SK-N-SH treated with all-trans-retinoic acid at 6 μM for 48 hours (cell line): Measurements from ENCODE around the gene PRKACA.

Experiments used
- ATAC-seq: fragments of 200-7000 bp; cut with Tn5 transposase; 3 replicates; pipeline ENCODE4 v1.9.1; 2020; ENCODE audit warnings: mild to moderate bottlenecking, moderate library complexity
- ARNTL ChIP-seq: fragments of 450-650 bp; formaldehyde crosslinking; IDR thresholded peaks from 2 replicates; pipeline ENCODE4 v1.5.0; 2020; ENCODE audit warnings: low read depth, mild to moderate bottlenecking, moderate library complexity, borderline replicate concordance
- BACH2 ChIP-seq: fragments of 250-450 bp; sonication (Bioruptor Pico); IDR thresholded peaks from 2 replicates; pipeline ENCODE4 v1.9.0; 2021; ENCODE audit warnings: mild to moderate bottlenecking, borderline replicate concordance
- CREB5 ChIP-seq: fragments of 250-450 bp; sonication (Bioruptor Pico); IDR thresholded peaks from 2 replicates; pipeline ENCODE4 v1.5.1; 2020; ENCODE audit warnings: low read depth, mild to moderate bottlenecking, moderate library complexity
- CSDC2 ChIP-seq: fragments of 250-450 bp; sonication (Bioruptor Pico); IDR thresholded peaks from 2 replicates; pipeline ENCODE4 v1.5.0; 2020; ENCODE audit warnings: mild to moderate bottlenecking, moderate library complexity
- ESRRG ChIP-seq: fragments of 250-450 bp; sonication (Bioruptor Pico); IDR thresholded peaks from 2 replicates; pipeline ENCODE4 v1.6.1; 2021; ENCODE audit warnings: mild to moderate bottlenecking
- GLIS3 ChIP-seq: fragments of 250-450 bp; sonication (Bioruptor Pico); IDR thresholded peaks from 2 replicates; pipeline ENCODE4 v1.5.0; 2020; ENCODE audit warnings: mild to moderate bottlenecking, moderate library complexity
- ISL1 ChIP-seq: fragments of 250-450 bp; sonication (Bioruptor Pico); IDR thresholded peaks from 2 replicates; pipeline ENCODE4 v2.1.2; 2022; ENCODE audit warnings: mild to moderate bottlenecking, moderate library complexity
- PPARA ChIP-seq: fragments of 250-450 bp; sonication (Bioruptor Pico); IDR thresholded peaks from 2 replicates; pipeline ENCODE4 v1.5.0; 2020; ENCODE audit warnings: mild to moderate bottlenecking, borderline replicate concordance
- RARB ChIP-seq: fragments of 250-450 bp; sonication (Bioruptor Pico); IDR thresholded peaks from 2 replicates; pipeline ENCODE4 v1.8.0; 2021; ENCODE audit warnings: mild to moderate bottlenecking, moderate library complexity
- TCF4 ChIP-seq: fragments of 250-450 bp; sonication (Bioruptor Pico); IDR thresholded peaks from 2 replicates; pipeline ENCODE4 v1.8.0; 2021; ENCODE audit warnings: mild to moderate bottlenecking, moderate library complexity, borderline replicate concordance
- TOX ChIP-seq: fragments of 250-450 bp; sonication (Bioruptor Pico); IDR thresholded peaks from 2 replicates; pipeline ENCODE4 v1.8.0; 2021; ENCODE audit warnings: mild to moderate bottlenecking, moderate library complexity, borderline replicate concordance
- ZC3H10 ChIP-seq: fragments of 250-450 bp; sonication (Bioruptor Pico); IDR thresholded peaks from 2 replicates; pipeline ENCODE4 v1.5.1; 2021; ENCODE audit warnings: mild to moderate bottlenecking, moderate library complexity
- ZFP3 ChIP-seq: fragments of 250-450 bp; sonication (Bioruptor Pico); IDR thresholded peaks from 2 replicates; pipeline ENCODE4 v1.5.0; 2020; ENCODE audit warnings: mild to moderate bottlenecking, moderate library complexity
- ZFP30 ChIP-seq: fragments of 450-650 bp; formaldehyde crosslinking; IDR thresholded peaks from 2 replicates; pipeline ENCODE4 v1.5.0; 2022; ENCODE audit warnings: mild to moderate bottlenecking, moderate library complexity
- ZNF565 ChIP-seq: fragments of 450-650 bp; formaldehyde crosslinking; conservative IDR thresholded peaks from 2 replicates; pipeline ENCODE4 v1.5.0; 2020; ENCODE audit warnings: low read depth, mild to moderate bottlenecking, moderate library complexity
- ZNF70 ChIP-seq: fragments of 450-650 bp; formaldehyde crosslinking; IDR thresholded peaks from 2 replicates; pipeline ENCODE4 v1.5.0; 2020; ENCODE audit warnings: mild to moderate bottlenecking, moderate library complexity
- ZNF8 ChIP-seq: fragments of 450-650 bp; formaldehyde crosslinking; IDR thresholded peaks from 2 replicates; pipeline ENCODE4 v1.5.0; 2020; ENCODE audit warnings: mild to moderate bottlenecking, moderate library complexity
- TF ChIP-seq, protein P1 (sequence below): fragments of 250-450 bp; sonication (Bioruptor Pico); IDR thresholded peaks from 2 replicates; pipeline ENCODE4 v1.5.1; 2021; ENCODE audit warnings: mild to moderate bottlenecking, moderate library complexity
- TF ChIP-seq, protein P2 (sequence below): fragments of 250-450 bp; sonication (Bioruptor Pico); IDR thresholded peaks from 2 replicates; pipeline ENCODE4 v1.5.0; 2020; ENCODE audit warnings: mild to moderate bottlenecking, moderate library complexity
- TF ChIP-seq, protein P3 (sequence below): fragments of 250-450 bp; sonication (Bioruptor Pico); IDR thresholded peaks from 2 replicates; pipeline ENCODE4 v1.8.0; 2021; ENCODE audit warnings: low read depth, mild to moderate bottlenecking, moderate library complexity, borderline replicate concordance

The PRKACA gene

GRCh38 chr19:14156971-14157717 is 39.6 kb upstream of the PRKACA start:
- ATAC-seq: no peak
- TF ChIP-seq ZNF565 (CRISPR knock-in tag) (no peak), CSDC2 (CRISPR knock-in tag) (no peak), ZFP3 (CRISPR knock-in tag) (no peak), PPARA (CRISPR knock-in tag) (no peak), TCF4 (CRISPR knock-in tag) (no peak), RARB (CRISPR knock-in tag) (no peak)

- no peak for ATAC-seq
- no peak for TF ChIP-seq RARB (CRISPR knock-in tag)
- TF ChIP-seq ZFP30: no peak
These were observed 38.6 kb upstream of the PRKACA start for GRCh38 chr19:14156122-14156521.

- no peak for ATAC-seq
- TF ChIP-seq ARNTL: no peak
- TF ChIP-seq ZFP30: no peak
- TF ChIP-seq, all 23 proteins: peak for 0
These were observed 37.8 kb upstream of the PRKACA start for GRCh38 chr19:14155371-14155770.

GRCh38 chr19:14152713-14153112 is 35.2 kb upstream of the PRKACA start:
- ATAC-seq: no peak
- TF ChIP-seq ZFP3 (CRISPR knock-in tag) (no peak), ARNTL (no peak), ZNF8 (CRISPR knock-in tag) (no peak), TOX (CRISPR knock-in tag) (no peak), GLIS3 (no peak), ISL1 (CRISPR knock-in tag) (no peak), CREB5 (CRISPR knock-in tag) (no peak), CSDC2 (CRISPR knock-in tag) (no peak), ZNF70 (CRISPR knock-in tag) (no peak), BACH2 (CRISPR knock-in tag) (no peak), ZFP30 (no peak), ZC3H10 (CRISPR knock-in tag) (no peak), ZNF565 (CRISPR knock-in tag) (no peak), TCF4 (CRISPR knock-in tag) (no peak), ESRRG (CRISPR knock-in tag) (no peak), RARB (CRISPR knock-in tag) (no peak)
- TF ChIP-seq, protein P1, sequence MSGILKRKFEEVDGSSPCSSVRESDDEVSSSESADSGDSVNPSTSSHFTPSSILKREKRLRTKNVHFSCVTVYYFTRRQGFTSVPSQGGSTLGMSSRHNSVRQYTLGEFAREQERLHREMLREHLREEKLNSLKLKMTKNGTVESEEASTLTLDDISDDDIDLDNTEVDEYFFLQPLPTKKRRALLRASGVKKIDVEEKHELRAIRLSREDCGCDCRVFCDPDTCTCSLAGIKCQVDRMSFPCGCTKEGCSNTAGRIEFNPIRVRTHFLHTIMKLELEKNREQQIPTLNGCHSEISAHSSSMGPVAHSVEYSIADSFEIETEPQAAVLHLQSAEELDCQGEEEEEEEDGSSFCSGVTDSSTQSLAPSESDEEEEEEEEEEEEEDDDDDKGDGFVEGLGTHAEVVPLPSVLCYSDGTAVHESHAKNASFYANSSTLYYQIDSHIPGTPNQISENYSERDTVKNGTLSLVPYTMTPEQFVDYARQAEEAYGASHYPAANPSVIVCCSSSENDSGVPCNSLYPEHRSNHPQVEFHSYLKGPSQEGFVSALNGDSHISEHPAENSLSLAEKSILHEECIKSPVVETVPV (CRISPR knock-in tag): no peak
- TF ChIP-seq, protein P2, sequence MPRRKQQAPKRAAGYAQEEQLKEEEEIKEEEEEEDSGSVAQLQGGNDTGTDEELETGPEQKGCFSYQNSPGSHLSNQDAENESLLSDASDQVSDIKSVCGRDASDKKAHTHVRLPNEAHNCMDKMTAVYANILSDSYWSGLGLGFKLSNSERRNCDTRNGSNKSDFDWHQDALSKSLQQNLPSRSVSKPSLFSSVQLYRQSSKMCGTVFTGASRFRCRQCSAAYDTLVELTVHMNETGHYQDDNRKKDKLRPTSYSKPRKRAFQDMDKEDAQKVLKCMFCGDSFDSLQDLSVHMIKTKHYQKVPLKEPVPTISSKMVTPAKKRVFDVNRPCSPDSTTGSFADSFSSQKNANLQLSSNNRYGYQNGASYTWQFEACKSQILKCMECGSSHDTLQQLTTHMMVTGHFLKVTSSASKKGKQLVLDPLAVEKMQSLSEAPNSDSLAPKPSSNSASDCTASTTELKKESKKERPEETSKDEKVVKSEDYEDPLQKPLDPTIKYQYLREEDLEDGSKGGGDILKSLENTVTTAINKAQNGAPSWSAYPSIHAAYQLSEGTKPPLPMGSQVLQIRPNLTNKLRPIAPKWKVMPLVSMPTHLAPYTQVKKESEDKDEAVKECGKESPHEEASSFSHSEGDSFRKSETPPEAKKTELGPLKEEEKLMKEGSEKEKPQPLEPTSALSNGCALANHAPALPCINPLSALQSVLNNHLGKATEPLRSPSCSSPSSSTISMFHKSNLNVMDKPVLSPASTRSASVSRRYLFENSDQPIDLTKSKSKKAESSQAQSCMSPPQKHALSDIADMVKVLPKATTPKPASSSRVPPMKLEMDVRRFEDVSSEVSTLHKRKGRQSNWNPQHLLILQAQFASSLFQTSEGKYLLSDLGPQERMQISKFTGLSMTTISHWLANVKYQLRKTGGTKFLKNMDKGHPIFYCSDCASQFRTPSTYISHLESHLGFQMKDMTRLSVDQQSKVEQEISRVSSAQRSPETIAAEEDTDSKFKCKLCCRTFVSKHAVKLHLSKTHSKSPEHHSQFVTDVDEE (CRISPR knock-in tag): no peak
- TF ChIP-seq, protein P3, sequence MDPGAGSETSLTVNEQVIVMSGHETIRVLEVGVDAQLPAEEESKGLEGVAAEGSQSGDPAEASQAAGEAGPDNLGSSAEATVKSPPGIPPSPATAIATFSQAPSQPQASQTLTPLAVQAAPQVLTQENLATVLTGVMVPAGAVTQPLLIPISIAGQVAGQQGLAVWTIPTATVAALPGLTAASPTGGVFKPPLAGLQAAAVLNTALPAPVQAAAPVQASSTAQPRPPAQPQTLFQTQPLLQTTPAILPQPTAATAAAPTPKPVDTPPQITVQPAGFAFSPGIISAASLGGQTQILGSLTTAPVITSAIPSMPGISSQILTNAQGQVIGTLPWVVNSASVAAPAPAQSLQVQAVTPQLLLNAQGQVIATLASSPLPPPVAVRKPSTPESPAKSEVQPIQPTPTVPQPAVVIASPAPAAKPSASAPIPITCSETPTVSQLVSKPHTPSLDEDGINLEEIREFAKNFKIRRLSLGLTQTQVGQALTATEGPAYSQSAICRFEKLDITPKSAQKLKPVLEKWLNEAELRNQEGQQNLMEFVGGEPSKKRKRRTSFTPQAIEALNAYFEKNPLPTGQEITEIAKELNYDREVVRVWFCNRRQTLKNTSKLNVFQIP (CRISPR knock-in tag): no peak
